HG03280 (cell line): ENCODE data around the gene KCNIP3.
A peak's percentile ranks its signal among the peaks of the same experiment; 100 is the strongest.
"Not testable (repeated sequence)": the region's sequence is repeated elsewhere in the genome, so short reads cannot be mapped to it uniquely, and the experiment has no call there.

Experiments used
- ATAC-seq: cut with Tn5 transposase; IDR thresholded peaks from one replicate; pipeline ENCODE4 v1.9.1; 2021; ENCODE audit warnings: mild to moderate bottlenecking, moderate library complexity; ENCODE audit not compliant: unreplicated experiment

KCNIP3 gene

DNA sequence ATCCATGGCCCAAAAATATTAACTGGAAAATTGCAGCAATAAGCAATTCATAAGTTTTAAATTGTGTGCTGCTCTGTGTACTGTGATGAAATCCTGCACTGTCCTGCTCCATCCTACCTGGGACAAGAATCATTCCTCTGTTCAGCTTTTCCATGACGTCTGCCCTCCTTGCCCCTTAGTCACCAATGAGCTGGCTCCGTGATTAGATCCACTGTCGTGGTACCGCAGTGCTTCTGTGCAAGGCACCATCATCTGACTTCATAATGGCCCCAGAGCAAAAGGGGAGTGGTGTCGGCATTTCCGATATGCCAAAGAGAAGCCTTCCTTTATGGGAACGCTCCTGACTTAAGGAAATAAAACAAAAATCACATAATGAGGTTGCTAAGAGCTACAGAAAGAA is 101.9 kb downstream of the KCNIP3 start:
- no peak for ATAC-seq

- ATAC-seq: no peak
These were observed 104.3 kb downstream of the KCNIP3 start for GRCh38 chr2:95401480-95401879.

GRCh38 chr2:95402004-95402369 is 104.8 kb downstream of the KCNIP3 start:
- peak; percentile 11 for ATAC-seq

GRCh38 chr2:95402370-95403203 is 105.4 kb downstream of the KCNIP3 start, which contains the start of gene FAHD2A:
Gene FAHD2A (plus strand): TSS chr2:95402708. CDS start chr2:95405559, 2,851 bp downstream.
- peak; percentile 96 for ATAC-seq

DNA sequence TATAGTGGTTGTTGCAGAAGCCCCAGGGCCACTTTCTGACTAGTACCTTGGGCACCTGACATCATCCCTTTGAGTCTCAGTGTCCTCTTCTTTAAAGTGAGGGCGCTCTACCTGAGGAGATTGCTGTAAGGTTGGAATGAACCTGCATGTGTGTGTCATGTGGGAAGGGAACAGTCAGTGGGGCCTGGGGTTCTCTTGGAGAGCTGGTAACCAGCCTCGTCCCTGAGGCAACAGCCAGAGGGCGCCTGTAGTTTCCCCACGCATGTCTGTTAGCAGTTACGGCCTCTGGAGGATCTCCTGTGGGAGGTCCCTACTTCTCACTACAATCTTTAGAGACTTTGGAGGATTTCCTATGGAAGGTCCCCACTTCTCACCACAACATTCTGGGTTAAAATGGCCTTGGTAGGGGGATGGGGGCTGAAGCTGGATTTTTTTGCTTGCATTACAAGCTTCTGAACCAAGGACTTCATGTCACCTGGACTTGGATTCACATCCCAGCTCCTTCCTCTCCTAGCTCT is 106.1 kb downstream of the KCNIP3 start:
- ATAC-seq: not testable (repeated sequence)

- not testable (repeated sequence) for ATAC-seq
These were observed 106.7 kb downstream of the KCNIP3 start for GRCh38 chr2:95403824-95404223.

GRCh38 chr2:95404676-95405075 is 107.5 kb downstream of the KCNIP3 start:
- ATAC-seq: not testable (repeated sequence)

GRCh38 chr2:95411239-95411638 is 114.1 kb downstream of the KCNIP3 start:
- not testable (repeated sequence) for ATAC-seq

DNA sequence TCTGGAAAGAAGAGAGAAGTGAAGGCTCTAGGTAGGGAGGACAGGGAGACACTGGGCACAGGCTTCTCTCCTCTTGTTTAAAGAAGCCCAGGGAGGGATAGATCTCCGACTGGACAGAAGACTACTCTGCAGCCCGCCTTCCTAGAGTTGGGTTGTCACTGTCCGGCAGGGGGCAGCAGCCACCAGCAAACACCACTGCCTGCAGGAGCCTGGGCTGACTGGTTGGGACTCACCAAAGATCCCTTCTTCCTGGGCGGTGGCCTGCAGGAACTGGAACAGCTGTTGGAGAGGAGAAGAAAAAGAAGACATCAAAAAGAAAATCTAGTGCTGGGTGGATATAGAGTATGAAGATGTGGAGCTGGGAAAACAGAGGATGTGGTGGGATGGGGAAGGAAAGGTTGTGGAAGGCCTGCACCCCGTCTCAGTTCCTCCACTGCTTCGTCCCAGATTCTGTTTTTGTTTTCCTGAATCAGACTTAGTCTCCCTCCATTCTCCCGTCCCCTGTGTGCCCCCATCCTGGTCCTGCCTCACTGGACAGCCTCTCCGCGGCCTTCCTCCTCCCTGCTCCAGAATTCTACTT is 117.0 kb downstream of the KCNIP3 start:
- ATAC-seq: peak; percentile 81

- not testable (repeated sequence) for ATAC-seq
These were observed 118.0 kb downstream of the KCNIP3 start for GRCh38 chr2:95415138-95415537.

GRCh38 chr2:95415561-95415960 is 118.4 kb downstream of the KCNIP3 start:
- ATAC-seq: not testable (repeated sequence)

DNA sequence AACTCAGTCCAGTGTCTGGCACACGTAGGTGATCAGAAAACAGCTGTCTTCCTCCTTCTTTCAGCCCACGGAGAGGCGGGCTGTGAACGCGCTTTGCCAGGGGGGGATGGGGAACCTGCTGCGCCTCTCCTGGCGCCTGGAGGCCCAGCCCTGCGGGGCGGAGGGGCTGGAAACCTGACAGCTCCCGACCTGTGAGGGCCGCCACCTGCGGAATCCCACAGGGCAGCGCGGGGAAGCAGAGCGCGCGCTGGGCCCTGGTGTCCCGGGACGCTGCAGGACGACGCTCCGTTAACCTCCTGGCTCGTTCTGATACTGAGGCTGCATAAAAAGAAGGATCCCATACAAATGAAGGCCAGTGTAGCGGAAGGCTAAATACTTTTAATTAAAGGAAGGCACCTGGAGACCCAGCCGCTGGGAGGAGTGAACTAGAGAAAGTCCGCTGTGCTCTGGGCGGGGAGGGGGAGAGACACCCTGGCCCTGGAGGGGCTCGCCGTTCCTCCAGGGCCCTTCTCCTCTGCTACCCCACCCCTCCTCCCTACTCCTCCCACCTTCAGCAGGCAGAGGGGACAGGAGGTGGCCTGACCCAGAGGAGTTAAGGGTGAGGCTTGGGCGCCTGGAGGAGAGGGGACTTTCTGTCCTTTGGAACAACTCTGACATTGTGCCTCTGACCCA is 130.2 kb downstream of the KCNIP3 start:
- not testable (repeated sequence) for ATAC-seq

GRCh38 chr2:95429748-95430467 is 132.8 kb downstream of the KCNIP3 start:
- not testable (repeated sequence) for ATAC-seq

- not testable (repeated sequence) for ATAC-seq
These were observed 136.2 kb downstream of the KCNIP3 start for GRCh38 chr2:95433373-95433772.

- ATAC-seq: not testable (repeated sequence)
These were observed 136.8 kb downstream of the KCNIP3 start for GRCh38 chr2:95433973-95434372.

DNA sequence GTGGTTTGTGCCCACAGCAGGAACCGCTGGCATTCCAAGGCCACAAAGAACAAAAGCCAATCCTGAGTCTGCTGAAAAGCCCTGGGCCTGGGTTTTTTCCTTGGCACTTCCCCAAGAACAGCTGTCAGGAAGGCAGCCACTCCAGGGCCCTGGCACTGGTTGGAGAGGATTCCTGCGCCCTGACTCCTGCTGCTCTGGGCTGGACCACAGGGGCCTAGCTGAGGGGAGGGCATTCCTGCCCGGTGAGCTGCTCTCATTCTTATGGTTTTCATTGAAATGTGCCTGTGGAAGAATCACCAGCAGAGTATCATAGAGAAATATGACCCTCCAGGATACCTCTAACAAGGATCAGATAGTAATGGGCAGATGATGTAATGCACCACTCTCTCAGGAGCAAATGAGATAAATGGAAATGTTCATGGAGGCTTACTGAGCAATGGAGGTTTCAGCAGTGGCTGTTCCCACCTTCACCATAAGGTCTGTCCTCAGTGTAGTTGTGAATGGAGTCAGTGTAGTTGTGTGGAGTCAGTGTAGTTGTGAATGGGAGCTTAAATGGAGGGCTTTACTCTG is 137.4 kb downstream of the KCNIP3 start:
- not testable (repeated sequence) for ATAC-seq

DNA sequence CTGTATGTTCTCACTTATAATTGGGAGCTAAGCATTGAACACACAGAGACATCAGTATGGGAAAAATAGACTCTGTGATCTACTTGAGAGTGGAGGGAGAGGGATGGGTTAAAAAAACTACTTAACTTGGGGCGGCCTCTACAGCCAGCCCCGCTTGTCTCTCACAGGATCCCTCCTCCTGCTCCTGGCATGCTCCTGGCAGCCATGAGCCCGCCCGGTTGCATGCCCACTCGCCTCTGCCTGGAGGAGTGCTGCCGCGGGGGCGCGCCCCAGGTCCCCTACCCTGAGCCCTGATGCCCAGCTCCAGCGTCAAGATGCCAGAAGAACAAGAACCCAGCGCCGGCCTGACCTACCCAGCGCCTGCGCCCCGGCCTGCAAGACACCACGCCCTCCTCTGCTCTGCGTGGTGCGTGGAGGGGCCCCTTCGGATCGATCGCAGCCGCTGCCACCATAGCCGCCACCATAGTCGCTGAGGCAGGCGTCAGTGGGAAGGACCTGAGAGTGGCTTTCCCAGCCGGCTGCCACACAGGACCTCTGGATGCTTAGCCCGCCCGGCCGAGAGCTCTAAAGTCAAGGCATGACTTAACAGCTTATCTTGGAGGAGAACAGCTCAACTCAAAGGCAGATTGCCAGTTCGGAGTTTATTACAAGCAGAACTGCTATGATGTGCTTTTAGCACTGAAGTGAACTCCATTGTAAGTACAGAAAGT is 138.2 kb downstream of the KCNIP3 start:
- ATAC-seq: not testable (repeated sequence)
